HG02763 (cell line): ENCODE measurements around the gene CFAP251.

Source experiments
- ATAC-seq: cut with Tn5 transposase; IDR thresholded peaks from one replicate; pipeline ENCODE4 v1.9.1; 2021; ENCODE audit warnings: mild to moderate bottlenecking, moderate library complexity; ENCODE audit not compliant: unreplicated experiment

CFAP251 gene

GRCh38 chr12:121942145-121942718 is 23.8 kb downstream of the CFAP251 start:
- no peak for ATAC-seq

DNA sequence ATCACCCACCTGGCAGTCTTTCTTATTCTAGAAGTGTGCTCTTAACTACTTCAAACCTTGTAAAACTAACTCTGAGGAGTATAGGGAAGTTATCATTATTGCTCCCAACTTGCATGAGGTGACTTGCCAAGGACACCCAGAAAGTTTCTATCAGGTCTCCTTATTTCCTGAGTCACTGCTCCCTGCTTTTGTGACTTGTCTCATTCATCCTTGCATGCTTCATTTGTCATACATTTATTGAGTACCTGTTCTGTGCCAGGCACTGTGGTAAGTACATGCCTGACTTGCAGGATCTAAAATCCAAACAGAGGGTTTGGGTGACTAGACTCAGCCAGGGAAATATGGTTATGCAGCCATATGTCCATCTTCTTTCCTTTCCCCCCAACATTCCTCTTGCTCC is 25.5 kb downstream of the CFAP251 start:
- no peak for ATAC-seq

DNA sequence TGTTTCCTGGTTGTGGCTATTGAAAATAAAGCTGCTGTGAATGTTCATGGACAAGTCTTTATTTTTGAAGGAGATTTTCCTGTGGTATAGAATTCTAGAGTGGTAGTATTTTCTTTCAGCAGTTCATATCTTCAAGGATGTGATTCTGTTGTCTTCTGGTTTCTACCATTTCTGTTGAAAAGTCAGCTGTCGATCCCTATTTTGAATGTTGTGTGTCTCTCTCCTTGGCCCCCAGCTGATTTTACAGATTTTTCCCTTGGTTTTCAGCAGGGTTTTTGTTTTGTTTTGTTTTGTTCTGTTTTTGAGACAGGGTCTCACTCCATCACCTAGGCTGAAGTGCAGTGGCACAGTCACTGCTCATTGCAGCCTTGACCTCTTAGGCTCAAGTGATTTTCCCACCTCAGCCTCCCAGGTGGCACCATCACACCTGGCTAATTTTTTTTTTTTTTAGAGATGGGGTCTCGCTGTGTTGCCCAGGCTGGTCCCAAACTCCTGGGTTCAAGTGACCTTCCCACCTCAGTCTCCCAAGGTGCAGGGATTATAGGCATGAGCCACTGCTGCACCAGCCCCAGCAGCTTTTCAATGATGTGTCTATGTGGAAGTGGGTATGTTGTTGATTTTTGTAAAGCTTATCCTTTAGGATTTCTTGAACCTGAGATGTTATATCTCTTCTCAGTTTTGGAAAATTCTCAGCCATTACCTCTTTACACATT is 28.1 kb downstream of the CFAP251 start:
- ATAC-seq = no peak

DNA sequence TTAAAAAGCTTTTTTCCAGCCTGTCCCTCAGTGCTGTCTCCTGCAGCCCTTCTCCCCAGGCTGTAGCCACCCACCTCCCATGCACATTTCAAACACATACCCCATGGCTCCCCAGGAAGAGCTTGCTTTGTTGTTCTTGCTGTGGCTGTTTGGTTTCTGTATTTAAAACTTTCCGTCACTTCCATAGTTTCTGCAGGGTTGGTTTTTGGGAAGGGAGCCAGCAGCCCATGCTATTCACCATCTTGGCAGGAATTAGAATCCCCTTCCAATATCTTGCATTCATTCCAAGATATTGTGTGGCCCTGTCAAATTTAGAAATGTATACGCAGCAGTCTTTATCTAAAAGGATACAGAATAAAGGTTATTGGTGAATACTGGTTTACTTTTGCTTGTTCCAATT is 29.6 kb downstream of the CFAP251 start:
- ATAC-seq = no peak

- ATAC-seq = no peak
Observed at GRCh38 chr12:121949648-121950397, 31.4 kb downstream of the CFAP251 start.

- ATAC-seq = no peak
Observed at GRCh38 chr12:121953117-121953692, 34.8 kb downstream of the CFAP251 start.

DNA sequence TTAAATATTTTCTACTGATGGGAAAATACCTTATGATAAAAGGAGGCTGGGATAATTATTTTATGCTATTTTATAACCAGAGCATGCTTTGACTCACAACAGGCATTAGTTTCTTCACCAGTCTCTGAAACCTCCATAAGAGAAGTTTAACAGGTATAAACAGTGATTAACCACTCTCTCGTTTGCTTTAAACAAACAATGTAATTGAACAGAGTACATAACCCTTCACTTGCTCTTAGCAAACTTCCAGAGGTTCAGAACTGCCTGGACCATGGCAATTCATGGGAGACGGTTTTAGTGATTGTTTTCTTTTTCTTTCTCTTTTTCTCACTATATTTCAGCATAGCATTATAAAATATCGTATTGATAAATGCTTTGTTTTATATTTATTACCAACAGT is 35.3 kb downstream of the CFAP251 start:
- no peak for ATAC-seq

DNA sequence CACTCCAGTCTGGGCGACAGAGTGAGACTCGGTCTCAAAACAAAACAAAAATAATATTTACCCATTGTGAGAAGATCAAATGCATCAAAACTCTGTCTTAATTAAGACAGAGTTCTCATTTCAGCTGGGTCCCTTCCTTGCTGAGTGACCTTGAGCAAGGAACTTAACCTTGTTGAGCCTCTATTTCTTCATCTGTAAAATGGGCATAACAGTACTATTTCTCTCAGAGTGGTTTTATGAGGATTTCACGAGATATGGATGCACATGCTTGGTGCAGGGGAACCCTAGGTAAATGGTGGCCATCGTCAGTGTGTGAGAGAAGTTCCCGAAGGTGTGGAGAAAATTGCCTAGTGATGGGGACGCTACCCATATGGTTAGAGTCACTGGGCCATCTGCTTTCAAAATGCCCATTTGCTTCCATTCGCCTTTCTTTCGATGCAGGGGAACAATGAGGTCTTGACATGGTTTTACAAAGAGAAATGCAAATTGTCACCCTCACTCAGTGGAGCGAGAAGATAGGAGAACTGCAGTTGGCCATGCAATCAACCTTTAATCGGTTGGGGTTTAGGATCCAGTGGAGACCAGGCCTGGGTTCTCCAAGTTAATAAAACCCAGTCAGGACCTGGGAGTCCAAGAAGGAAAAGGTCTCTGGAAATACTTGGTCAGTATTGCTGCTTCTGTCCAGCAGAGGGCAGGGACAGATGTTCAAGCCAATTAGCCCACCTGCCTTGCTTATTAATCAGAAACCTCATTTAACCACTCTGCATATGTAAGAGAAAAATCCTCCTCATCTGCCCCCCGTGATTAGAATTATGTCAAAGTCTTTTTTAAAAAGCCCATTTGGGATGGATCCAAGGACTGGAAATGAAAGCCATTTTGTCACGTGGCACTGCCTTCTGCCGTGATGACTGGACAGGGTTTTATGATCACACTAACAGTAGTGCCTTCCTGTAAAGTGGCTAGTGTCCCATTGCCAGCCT is 37.2 kb downstream of the CFAP251 start:
- no peak for ATAC-seq

GRCh38 chr12:121957861-121958515 is 39.6 kb downstream of the CFAP251 start:
- ATAC-seq = no peak

- no peak for ATAC-seq
Observed at GRCh38 chr12:121958541-121959240, 40.3 kb downstream of the CFAP251 start.

GRCh38 chr12:121960541-121960940 is 42.1 kb downstream of the CFAP251 start:
- no peak for ATAC-seq

GRCh38 chr12:121961195-121961879 is 42.9 kb downstream of the CFAP251 start:
- ATAC-seq = no peak

GRCh38 chr12:121963341-121964018 is 45.1 kb downstream of the CFAP251 start:
- no peak for ATAC-seq

DNA sequence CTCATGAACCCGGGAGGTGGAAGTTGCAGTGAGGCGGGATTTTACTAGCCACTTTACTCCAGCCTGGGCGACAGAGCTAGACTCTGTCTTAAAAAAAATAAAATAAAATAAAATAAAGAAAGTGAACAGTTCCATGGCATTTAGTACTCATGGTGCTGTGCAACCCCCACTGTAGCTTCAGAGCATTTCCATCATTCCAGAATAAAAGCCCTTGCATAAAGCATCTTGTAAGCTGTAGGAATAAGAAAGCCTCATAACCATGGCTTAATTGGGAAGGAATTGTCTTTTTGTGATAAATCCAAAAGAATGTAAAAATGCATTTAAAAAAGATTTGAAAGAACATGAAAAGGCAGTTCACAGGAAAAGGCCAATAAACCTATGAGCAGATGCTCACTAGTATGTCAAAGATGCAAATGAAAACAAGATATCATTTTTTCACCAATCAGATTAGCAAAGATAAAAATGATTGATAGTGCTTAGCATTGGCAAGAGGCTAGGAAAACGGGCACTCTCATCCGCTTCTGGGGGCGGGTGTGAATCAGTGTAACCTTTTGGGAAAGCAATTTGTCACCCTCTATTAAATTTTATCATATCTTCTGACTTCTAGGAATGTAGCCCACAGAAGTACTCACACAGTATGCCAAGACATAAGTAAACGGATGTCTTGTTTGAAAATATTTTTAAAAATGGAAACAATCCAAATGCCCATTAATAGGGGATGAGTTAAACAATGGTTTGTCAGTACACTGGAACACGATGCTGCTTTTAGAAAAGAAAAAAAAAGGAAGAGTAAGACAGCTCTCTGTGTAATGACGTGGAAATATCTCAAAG is 46.6 kb downstream of the CFAP251 start:
- ATAC-seq = no peak

DNA sequence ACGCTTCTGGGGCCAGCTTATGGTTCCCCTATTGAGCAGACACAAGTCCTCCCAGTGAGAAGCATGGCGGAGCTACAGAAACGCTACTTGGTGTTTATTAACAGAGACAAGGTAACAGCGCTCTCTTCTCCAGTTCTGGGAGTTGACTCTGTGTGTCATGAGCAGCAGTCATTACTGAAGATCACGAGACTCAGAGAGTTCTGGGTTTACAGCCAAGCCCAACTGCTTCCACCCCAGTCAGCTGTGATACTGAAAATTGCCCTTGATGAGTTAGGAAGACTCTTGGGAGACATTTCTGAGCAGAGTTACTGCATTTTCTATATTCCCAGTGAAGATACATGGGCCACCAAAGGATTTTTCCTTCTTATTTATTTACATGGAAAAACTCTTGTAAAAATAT is 48.6 kb downstream of the CFAP251 start:
- ATAC-seq = no peak

DNA sequence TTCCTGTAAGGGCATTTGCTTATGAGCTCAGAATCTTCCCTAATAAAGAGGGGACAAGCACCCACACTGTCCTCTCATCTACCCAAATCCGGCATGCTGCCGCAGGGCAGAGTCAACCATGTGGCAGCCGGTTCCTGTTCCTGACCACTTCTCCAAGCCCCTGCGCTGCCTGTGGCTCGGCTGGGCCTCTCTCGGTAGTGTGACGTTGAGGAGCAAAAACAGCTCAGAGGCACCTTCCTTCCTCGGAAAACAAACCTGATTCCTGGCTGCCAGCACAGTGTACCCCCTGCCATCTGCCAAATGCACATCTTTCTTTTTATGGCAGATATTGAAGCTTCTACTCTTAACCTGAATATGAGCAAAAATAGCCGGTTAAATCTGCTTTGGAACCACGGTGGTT is 50.5 kb downstream of the CFAP251 start:
- no peak for ATAC-seq

- no peak for ATAC-seq
Observed at GRCh38 chr12:121969726-121970125, 51.3 kb downstream of the CFAP251 start.
